HepG2 (cell line): ENCODE data around the gene PRDX3. TPM values are rescaled to one million over a fixed set of nuclear protein-coding genes. Genes with fewer than 3 reads are reported as not detected.
A peak's percentile ranks its signal among the peaks of the same experiment; 100 is the strongest.

Experiments used
- EHMT2 ChIP-seq: fragments of 200-600 bp; sonication (generic); IDR thresholded peaks from 2 replicates; pipeline ENCODE4 v1.7.0; 2017; ENCODE audit warnings: antibody characterized with exemption, low read depth, low read length, borderline replicate concordance
- GATAD2A ChIP-seq: IDR thresholded peaks from 2 replicates; pipeline ENCODE4 v1.6.1; 2016
- KAT2B ChIP-seq: fragments of 150-350 bp; IDR thresholded peaks from 2 replicates; pipeline ENCODE4 v1.6.1; 2014; ENCODE audit warnings: low read depth, low read length, borderline replicate concordance
- PHF5A ChIP-seq: IDR thresholded peaks from one replicate; pipeline ENCODE4 v1.6.1; 2018; ENCODE audit warnings: low read depth, missing genetic modification reagents; ENCODE audit not compliant: unreplicated experiment
- POLR2AphosphoS2 ChIP-seq: IDR thresholded peaks from 2 replicates; pipeline ENCODE4 v1.6.1; 2011; ENCODE audit warnings: low read depth, low read length, improper control_type of control experiment
- ZNF430 ChIP-seq: sonication (generic); formaldehyde crosslinking; IDR thresholded peaks from 2 replicates; pipeline ENCODE4 v1.9.0; 2021; ENCODE audit warnings: mild to moderate bottlenecking, missing genetic modification reagents
- ZNF44 ChIP-seq: sonication (generic); formaldehyde crosslinking; IDR thresholded peaks from 2 replicates; pipeline ENCODE4 v1.5.1; 2020; ENCODE audit warnings: mild to moderate bottlenecking, missing genetic modification reagents
- ZNF441 ChIP-seq: sonication (generic); formaldehyde crosslinking; IDR thresholded peaks from 2 replicates; pipeline ENCODE4 v1.7.0; 2021; ENCODE audit warnings: missing genetic modification reagents, borderline replicate concordance
- ZNF816 ChIP-seq: sonication (generic); formaldehyde crosslinking; IDR thresholded peaks from 2 replicates; pipeline ENCODE4 v1.8.0; 2022; ENCODE audit warnings: missing genetic modification reagents, mild to moderate bottlenecking, borderline replicate concordance
- polyA plus RNA-seq, 8 experiments: library from polyadenylated mRNA; depleted of rRNA in 3 of 8; stranded (reverse) in 7 of 8; unstranded in 1 of 8; fragments of >200 nt; fragmentation: Illumina TruSeq in 4 of 8; extraction: Trizol in 4 of 8; gene quantifications; 2 replicates each; pipeline versions ENCODE4 v1.2.1 to v1.2.3, GENCODE V29; 2011 to 2016; ENCODE audit warnings: low read depth in 4 of 8, missing spikeins in 1 of 8, mixed read lengths in 1 of 8; ENCODE audit not compliant: insufficient read depth in 1 of 8
- total RNA-seq, 5 experiments: library from RNA; depleted of rRNA; stranded (reverse); fragments of >200 nt; fragmentation: Illumina TruSeq; extraction: Trizol; gene quantifications; 2 replicates each; pipeline ENCODE4 v1.2.3, GENCODE V29; 2016; ENCODE audit warnings: low read depth in 1 of 5
- TF ChIP-seq, protein P1 (sequence below): sonication (generic); formaldehyde crosslinking; IDR thresholded peaks from 2 replicates; pipeline ENCODE4 v1.5.0; 2020; ENCODE audit warnings: mild to moderate bottlenecking, missing genetic modification reagents
- TF ChIP-seq, protein P2 (sequence below): sonication (generic); formaldehyde crosslinking; IDR thresholded peaks from 2 replicates; pipeline ENCODE4 v1.4.0; 2020; ENCODE audit warnings: missing genetic modification reagents, low read depth, mild to moderate bottlenecking, borderline replicate concordance
- TF ChIP-seq, protein P3 (sequence below): sonication (generic); formaldehyde crosslinking; IDR thresholded peaks from 2 replicates; pipeline ENCODE4 v1.5.1; 2020; ENCODE audit warnings: missing genetic modification reagents, mild to moderate bottlenecking, borderline replicate concordance
- TF ChIP-seq, protein P4 (sequence below): sonication (generic); formaldehyde crosslinking; IDR thresholded peaks from 2 replicates; pipeline ENCODE4 v1.4.0; 2020; ENCODE audit warnings: missing genetic modification reagents
- TF ChIP-seq, protein P5 (sequence below): sonication (generic); formaldehyde crosslinking; conservative IDR thresholded peaks from 2 replicates; pipeline ENCODE4 v1.4.0; 2020; ENCODE audit warnings: mild to moderate bottlenecking, missing genetic modification reagents, moderate library complexity

PRDX3 gene
- total and polyA plus RNA-seq, 2 of the 13 experiments (the other 11 are each of a cell fraction or from before 2014, with no cell fraction given) = 407 to 565 TPM

DNA sequence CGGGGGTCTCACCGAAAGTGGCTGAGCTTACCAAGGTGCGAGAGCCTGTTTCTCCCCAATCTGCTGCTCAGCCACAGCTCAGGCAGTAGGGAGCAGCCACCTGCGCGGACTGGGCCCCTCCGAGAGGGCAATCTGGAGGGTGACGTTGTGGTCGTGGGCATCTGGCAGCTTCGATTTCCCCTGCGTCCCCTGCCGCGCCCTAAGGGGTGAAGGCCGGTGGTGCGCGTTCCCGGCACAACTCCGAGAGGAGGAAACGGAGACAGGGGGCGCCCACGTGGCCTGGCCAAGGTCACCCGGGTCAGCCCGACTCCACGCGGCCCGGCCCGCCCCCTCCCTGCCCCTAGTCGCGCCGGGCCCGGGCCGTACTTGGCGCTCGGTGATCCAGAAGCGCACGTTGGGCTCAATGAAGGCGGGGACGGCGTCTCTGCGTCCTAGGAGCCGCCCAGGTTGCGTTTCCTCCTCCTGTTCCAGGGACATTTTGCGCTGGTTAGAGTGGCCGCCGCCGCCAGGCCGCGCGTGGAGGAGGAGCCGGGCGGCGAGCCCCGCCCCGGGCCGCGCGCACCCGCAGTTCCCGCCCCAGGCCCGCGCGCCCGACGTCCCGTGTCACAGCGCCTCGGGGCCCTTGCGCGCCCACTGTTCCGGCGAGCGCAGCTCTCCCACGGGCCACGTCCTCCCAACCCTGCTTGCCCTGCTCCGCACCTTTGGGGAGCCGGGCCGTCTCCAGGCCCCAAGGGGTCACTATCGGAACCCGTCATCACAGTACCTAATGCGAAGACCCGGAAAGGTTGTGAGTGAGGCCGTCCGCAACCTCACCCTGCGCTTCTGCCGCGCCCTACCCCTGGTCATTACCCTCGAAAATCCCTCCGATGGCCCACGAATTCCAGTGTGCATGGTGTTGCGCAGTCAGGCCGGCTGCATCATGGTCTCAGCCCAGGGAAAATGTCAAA lies 13.2 kb downstream of the PRDX3 start, which contains the start of gene SFXN4 (continued):
- TF ChIP-seq, protein P1, sequence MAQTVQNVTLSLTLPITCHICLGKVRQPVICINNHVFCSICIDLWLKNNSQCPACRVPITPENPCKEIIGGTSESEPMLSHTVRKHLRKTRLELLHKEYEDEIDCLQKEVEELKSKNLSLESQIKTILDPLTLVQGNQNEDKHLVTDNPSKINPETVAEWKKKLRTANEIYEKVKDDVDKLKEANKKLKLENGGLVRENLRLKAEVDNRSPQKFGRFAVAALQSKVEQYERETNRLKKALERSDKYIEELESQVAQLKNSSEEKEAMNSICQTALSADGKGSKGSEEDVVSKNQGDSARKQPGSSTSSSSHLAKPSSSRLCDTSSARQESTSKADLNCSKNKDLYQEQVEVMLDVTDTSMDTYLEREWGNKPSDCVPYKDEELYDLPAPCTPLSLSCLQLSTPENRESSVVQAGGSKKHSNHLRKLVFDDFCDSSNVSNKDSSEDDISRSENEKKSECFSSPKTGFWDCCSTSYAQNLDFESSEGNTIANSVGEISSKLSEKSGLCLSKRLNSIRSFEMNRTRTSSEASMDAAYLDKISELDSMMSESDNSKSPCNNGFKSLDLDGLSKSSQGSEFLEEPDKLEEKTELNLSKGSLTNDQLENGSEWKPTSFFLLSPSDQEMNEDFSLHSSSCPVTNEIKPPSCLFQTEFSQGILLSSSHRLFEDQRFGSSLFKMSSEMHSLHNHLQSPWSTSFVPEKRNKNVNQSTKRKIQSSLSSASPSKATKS (CRISPR knock-in tag) = no peak
- TF ChIP-seq, protein P2, sequence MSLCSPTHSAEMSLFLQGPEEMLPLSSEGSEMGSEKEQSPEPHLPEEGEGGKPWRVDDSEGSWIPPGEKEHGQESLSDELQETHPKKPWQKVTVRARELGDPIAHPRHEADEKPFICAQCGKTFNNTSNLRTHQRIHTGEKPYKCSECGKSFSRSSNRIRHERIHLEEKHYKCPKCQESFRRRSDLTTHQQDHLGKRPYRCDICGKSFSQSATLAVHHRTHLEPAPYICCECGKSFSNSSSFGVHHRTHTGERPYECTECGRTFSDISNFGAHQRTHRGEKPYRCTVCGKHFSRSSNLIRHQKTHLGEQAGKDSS (CRISPR knock-in tag) = no peak; the same call in 1 of the 2 replicates
- TF ChIP-seq ZNF44 = peak; percentile 51; the same call in 1 of the 2 replicates
- no peak for TF ChIP-seq POLR2AphosphoS2
- TF ChIP-seq KAT2B = no peak
- TF ChIP-seq, protein P3, sequence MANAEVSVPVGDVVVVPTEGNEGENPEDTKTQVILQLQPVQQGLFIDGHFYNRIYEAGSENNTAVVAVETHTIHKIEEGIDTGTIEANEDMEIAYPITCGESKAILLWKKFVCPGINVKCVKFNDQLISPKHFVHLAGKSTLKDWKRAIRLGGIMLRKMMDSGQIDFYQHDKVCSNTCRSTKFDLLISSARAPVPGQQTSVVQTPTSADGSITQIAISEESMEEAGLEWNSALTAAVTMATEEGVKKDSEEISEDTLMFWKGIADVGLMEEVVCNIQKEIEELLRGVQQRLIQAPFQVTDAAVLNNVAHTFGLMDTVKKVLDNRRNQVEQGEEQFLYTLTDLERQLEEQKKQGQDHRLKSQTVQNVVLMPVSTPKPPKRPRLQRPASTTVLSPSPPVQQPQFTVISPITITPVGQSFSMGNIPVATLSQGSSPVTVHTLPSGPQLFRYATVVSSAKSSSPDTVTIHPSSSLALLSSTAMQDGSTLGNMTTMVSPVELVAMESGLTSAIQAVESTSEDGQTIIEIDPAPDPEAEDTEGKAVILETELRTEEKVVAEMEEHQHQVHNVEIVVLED (CRISPR knock-in tag) = no peak; the same call in 1 of the 2 replicates
- TF ChIP-seq GATAD2A (CRISPR knock-in tag) = peak; percentile 77
- TF ChIP-seq, protein P4, sequence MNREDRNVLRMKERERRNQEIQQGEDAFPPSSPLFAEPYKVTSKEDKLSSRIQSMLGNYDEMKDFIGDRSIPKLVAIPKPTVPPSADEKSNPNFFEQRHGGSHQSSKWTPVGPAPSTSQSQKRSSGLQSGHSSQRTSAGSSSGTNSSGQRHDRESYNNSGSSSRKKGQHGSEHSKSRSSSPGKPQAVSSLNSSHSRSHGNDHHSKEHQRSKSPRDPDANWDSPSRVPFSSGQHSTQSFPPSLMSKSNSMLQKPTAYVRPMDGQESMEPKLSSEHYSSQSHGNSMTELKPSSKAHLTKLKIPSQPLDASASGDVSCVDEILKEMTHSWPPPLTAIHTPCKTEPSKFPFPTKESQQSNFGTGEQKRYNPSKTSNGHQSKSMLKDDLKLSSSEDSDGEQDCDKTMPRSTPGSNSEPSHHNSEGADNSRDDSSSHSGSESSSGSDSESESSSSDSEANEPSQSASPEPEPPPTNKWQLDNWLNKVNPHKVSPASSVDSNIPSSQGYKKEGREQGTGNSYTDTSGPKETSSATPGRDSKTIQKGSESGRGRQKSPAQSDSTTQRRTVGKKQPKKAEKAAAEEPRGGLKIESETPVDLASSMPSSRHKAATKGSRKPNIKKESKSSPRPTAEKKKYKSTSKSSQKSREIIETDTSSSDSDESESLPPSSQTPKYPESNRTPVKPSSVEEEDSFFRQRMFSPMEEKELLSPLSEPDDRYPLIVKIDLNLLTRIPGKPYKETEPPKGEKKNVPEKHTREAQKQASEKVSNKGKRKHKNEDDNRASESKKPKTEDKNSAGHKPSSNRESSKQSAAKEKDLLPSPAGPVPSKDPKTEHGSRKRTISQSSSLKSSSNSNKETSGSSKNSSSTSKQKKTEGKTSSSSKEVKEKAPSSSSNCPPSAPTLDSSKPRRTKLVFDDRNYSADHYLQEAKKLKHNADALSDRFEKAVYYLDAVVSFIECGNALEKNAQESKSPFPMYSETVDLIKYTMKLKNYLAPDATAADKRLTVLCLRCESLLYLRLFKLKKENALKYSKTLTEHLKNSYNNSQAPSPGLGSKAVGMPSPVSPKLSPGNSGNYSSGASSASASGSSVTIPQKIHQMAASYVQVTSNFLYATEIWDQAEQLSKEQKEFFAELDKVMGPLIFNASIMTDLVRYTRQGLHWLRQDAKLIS (CRISPR knock-in tag) = no peak
- TF ChIP-seq ZNF441 = no peak
- no peak for TF ChIP-seq ZNF816
- TF ChIP-seq, protein P5, sequence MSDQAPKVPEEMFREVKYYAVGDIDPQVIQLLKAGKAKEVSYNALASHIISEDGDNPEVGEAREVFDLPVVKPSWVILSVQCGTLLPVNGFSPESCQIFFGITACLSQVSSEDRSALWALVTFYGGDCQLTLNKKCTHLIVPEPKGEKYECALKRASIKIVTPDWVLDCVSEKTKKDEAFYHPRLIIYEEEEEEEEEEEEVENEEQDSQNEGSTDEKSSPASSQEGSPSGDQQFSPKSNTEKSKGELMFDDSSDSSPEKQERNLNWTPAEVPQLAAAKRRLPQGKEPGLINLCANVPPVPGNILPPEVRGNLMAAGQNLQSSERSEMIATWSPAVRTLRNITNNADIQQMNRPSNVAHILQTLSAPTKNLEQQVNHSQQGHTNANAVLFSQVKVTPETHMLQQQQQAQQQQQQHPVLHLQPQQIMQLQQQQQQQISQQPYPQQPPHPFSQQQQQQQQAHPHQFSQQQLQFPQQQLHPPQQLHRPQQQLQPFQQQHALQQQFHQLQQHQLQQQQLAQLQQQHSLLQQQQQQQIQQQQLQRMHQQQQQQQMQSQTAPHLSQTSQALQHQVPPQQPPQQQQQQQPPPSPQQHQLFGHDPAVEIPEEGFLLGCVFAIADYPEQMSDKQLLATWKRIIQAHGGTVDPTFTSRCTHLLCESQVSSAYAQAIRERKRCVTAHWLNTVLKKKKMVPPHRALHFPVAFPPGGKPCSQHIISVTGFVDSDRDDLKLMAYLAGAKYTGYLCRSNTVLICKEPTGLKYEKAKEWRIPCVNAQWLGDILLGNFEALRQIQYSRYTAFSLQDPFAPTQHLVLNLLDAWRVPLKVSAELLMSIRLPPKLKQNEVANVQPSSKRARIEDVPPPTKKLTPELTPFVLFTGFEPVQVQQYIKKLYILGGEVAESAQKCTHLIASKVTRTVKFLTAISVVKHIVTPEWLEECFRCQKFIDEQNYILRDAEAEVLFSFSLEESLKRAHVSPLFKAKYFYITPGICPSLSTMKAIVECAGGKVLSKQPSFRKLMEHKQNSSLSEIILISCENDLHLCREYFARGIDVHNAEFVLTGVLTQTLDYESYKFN (CRISPR knock-in tag) = peak; percentile 52
- peak; percentile 87; the same call in 1 of the 2 replicates for TF ChIP-seq ZNF430 (CRISPR knock-in tag)
- peak; percentile 35 for TF ChIP-seq PHF5A (CRISPR knock-in tag)
- no peak for TF ChIP-seq EHMT2
